Ishikawa (cell line): Measurements from ENCODE around the gene TIPARP.

Experiments
- CEBPB ChIP-seq: IDR thresholded peaks from 2 replicates; pipeline ENCODE4 v1.6.1; 2012
- EGR1 ChIP-seq: IDR thresholded peaks from 2 replicates; pipeline ENCODE4 v1.6.1; 2012
- EP300 ChIP-seq: IDR thresholded peaks from 2 replicates; pipeline ENCODE4 v1.6.1; 2012; ENCODE audit warnings: borderline replicate concordance
- MAX ChIP-seq: IDR thresholded peaks from 2 replicates; pipeline ENCODE4 v1.6.1; 2012
- NFIC ChIP-seq: IDR thresholded peaks from 2 replicates; pipeline ENCODE4 v1.6.1; 2012
- RAD21 ChIP-seq: IDR thresholded peaks from 2 replicates; pipeline ENCODE4 v1.6.1; 2012; ENCODE audit warnings: low read depth
- TF ChIP-seq, protein P1 (sequence below): IDR thresholded peaks from 2 replicates; pipeline ENCODE4 v1.6.1; 2012; ENCODE audit warnings: low read depth, mild to moderate bottlenecking

DNA sequence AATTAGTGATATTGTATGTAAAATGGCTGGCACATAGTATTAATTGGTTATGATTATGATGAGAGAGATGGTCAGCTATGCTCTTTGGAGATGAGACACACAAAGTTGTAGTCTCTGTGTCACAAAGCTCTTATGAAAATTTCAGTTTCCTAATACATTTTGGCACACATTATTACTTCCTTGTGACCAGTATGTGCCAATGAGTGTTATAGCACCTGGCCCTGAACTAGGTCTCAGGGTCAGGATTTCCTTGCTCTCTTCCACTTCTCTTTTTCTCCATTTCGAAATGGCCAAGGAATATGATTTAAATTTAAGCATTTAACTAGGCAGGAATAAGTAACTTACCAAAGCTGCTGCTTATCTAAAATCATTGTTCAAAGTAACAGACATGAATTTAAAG, 28.0 kb downstream of the TIPARP start:
- TF ChIP-seq EP300: no peak
- TF ChIP-seq, protein P1, sequence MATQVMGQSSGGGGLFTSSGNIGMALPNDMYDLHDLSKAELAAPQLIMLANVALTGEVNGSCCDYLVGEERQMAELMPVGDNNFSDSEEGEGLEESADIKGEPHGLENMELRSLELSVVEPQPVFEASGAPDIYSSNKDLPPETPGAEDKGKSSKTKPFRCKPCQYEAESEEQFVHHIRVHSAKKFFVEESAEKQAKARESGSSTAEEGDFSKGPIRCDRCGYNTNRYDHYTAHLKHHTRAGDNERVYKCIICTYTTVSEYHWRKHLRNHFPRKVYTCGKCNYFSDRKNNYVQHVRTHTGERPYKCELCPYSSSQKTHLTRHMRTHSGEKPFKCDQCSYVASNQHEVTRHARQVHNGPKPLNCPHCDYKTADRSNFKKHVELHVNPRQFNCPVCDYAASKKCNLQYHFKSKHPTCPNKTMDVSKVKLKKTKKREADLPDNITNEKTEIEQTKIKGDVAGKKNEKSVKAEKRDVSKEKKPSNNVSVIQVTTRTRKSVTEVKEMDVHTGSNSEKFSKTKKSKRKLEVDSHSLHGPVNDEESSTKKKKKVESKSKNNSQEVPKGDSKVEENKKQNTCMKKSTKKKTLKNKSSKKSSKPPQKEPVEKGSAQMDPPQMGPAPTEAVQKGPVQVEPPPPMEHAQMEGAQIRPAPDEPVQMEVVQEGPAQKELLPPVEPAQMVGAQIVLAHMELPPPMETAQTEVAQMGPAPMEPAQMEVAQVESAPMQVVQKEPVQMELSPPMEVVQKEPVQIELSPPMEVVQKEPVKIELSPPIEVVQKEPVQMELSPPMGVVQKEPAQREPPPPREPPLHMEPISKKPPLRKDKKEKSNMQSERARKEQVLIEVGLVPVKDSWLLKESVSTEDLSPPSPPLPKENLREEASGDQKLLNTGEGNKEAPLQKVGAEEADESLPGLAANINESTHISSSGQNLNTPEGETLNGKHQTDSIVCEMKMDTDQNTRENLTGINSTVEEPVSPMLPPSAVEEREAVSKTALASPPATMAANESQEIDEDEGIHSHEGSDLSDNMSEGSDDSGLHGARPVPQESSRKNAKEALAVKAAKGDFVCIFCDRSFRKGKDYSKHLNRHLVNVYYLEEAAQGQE: no peak
- no peak for TF ChIP-seq RAD21
- no peak for TF ChIP-seq NFIC
- no peak for TF ChIP-seq CEBPB
- no peak for TF ChIP-seq MAX
- no peak for TF ChIP-seq EGR1
